LoVo (cell line): Measurements from ENCODE around the gene PALD1.
A peak's percentile ranks its signal among the peaks of the same experiment; 100 is the strongest.

ENCODE experiments used
- DNase-seq: peaks from one replicate; pipeline ENCODE4 v3.0.0-alpha.2; 2016; ENCODE audit warnings: low spot score

The PALD1 gene

DNA sequence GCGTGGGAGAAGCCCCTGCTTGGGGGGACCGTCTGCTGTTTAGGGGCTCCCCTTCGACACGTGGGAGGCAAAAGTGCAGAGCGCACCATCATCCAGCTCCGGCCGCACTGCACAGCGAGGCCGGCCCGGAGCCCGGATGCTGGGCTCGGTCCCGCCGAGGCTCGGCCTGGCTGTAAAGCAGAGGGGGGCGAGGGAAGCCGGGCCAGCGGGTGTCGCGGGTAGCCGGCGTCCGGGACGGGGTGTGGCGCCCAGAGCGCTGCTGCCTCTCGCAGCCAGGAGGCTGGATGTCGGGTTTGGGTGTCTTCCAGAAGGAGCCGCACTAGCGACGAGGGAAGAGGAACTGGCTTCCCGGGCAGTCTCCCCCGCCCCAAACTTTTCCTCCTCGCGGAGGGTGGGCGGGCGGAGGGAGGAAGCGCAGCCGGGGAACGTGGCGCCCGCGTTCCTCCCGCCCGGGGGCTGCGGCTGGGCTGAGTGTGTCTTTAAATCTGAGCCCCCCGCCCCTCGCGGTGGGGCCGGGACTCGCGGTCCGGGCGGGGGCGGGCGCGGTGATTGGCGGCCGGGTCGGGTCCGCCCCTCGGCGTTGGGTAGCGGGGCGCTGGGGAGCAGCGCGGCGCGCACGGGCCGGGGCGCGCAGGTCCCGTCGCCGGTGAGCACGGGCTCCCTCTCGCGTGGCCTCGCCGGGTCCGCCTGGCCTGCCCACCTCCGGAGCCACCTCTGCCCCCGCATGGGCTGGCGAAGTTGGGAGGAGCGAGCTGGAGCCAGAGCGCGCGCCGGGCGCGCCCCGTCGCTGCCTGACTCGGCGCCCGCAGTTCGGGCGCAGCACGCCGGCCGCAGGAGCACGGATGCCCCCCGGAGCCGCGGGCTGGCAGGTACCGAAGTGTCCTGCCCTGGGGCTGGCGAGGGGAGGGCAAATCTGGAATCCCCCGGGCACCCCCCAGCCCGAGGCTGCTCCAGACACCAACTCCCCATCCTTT lies at the start of gene PALD1:
PALD1 (plus strand) TSS at position 577 of the 974 bp plus-strand sequence. CDS start 47,185 bp downstream, outside the sequence.
- DNase-seq = peak; percentile 68

GRCh38 chr10:70430493-70431445 lies 47.8 kb upstream of the PALD1 start:
- DNase-seq = no peak

- DNase-seq = no peak
Observed at GRCh38 chr10:70432101-70432500, 46.5 kb upstream of the PALD1 start.

GRCh38 chr10:70432561-70433263 lies 45.9 kb upstream of the PALD1 start:
- DNase-seq = no peak

DNA sequence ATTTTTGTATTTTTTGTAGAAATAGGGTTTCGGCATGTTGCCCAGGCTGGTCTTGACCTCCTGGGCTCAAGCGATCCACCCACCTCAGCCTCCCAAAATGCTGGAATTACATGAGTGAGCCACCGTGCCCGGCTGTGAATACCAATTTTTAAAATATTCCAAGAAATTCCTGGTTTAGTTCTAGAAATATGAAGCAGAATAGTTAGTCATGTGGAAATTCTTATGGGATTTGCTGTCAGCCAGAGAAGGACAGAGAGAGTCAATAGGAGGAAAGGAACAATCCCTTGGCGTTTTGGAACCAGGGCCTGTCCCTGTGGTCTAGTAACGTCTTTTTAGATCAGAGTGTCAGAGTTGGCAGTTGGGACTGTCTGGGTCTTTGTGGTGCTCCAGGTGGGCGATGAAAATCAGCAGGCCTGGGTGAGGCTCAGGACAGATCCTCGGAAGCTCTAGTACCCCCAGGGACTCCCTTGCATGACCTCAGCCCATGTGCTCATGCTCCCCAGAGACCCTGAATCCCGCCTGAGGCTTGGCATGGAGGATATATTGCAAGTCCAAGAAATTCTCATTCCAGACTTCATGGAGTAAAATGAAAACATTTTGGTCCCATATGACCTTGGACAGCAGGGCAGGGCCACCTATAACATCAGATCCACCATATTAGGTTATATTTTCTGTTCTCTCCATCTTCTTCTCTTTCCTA lies 44.8 kb upstream of the PALD1 start:
- DNase-seq = no peak

DNA sequence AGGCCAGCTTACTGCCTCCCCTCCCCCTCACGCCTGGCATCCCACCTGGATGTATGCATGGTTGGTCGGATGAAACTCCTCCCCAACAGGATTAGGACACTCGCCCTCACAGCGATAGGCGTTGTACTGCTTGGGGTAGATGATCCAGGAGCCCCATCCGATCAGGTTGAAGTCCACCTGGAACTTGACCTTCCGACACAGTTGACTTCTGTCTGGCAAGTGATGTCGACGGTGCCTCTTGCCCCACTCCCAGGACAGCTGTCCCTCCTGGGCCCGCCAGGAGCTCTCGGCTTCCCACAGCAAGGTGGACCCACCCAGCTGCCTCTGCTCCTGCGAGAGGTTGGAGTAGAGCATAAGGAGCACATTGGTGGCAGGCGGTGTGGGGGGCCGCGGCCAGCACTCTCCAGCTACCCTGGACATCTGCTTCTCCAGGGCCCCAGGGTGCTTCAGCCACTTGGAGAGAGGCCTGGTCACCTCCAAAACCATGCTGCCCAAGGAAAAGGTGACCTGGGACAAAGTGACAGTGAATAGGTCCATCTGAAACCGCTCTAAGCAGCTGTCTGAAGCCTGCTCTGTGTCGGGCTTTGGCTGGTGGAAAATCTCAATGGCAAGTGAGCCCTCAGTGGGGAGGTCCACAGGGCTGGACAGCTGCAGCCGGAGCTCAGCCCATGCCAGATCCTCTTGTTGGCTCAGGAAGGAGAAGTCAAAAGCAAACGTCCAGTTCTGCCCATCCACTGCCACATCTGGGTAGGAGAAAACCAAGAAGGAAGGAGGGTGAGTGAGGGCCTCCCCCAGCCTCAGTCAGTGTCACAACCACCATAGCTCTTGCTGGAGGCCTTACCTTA lies 43.1 kb upstream of the PALD1 start:
- DNase-seq = no peak

- no peak for DNase-seq
Observed at GRCh38 chr10:70437721-70438120, 40.8 kb upstream of the PALD1 start.

GRCh38 chr10:70440296-70441160 lies 38.0 kb upstream of the PALD1 start:
- DNase-seq = no peak

GRCh38 chr10:70441161-70441894 lies 37.2 kb upstream of the PALD1 start, which contains the start of gene NODAL:
TSS of gene NODAL (minus strand) at chr10:70441681. CDS start at chr10:70441667, 14 bp downstream.
- DNase-seq = no peak

DNA sequence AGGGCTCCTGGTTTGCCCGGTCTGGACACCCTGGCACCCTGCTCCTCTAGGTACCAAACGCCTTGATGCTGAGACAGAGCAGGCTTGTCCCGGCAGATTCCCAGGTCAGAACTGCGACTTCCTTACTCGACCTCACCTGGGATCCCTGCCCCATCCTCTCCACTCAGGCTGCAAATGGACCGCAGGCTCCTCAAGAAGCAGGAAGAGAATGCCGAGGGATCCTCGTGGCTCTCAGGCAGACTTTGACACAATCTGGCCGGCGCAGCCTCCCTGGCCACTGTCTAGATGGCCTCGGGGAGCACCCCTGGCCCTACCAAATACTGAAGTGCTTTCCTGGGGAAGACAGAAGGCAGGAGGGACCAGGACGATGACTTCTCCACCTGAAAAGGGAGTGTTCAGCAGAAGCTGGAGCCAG lies 36.7 kb upstream of the PALD1 start:
- no peak for DNase-seq

GRCh38 chr10:70442332-70442988 lies 36.1 kb upstream of the PALD1 start:
- DNase-seq = no peak

- DNase-seq = no peak
Observed at GRCh38 chr10:70444744-70445143, 33.8 kb upstream of the PALD1 start.

- no peak for DNase-seq
Observed at GRCh38 chr10:70445718-70446657, 32.6 kb upstream of the PALD1 start.

- no peak for DNase-seq
Observed at GRCh38 chr10:70448236-70448635, 30.3 kb upstream of the PALD1 start.

GRCh38 chr10:70455213-70455630 lies 23.3 kb upstream of the PALD1 start:
- no peak for DNase-seq

DNA sequence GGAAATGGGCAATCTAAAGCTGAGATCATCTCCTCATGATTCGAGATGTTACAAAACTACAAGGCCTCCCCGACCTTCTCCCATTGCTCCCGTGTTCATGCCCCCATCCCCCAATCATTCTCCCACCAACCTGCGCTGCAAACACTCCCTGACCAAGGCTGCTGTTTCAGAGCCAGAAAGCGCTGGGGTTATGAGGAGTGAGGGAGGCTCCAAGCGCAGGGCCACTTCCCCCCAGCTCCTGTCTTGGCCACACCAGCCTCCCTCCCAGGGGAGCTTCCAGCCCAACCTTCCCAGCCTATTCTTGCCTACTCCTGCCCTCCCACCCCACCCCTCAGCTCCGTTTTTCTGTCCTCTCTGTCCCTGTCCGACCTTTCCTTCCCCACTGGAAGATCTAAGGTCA lies 22.4 kb upstream of the PALD1 start:
- no peak for DNase-seq
